OCI-LY1 (cell line): ENCODE results near the gene KATNBL1.
A peak's percentile ranks its signal among the peaks of the same experiment; 100 is the strongest.

ENCODE experiments used
- H2AFZ ChIP-seq: fragments of 200-600 bp; sonication (generic), shearing (Covaris generic); 2 replicates; pipeline ENCODE4 v1.6.0; 2014; ENCODE audit warnings: antibody characterized with exemption, mild to moderate bottlenecking, low read length
- H3F3A ChIP-seq: fragments of 200-600 bp; sonication (generic), shearing (Covaris generic); 2 replicates; pipeline ENCODE4 v1.6.0; 2014; ENCODE audit warnings: mild to moderate bottlenecking, antibody characterized with exemption, low read length, moderate library complexity; ENCODE audit not compliant: insufficient read depth
- H3K27ac ChIP-seq: fragments of 200-600 bp; sonication (generic); 2 replicates; pipeline ENCODE4 v1.5.1; 2014; ENCODE audit warnings: low read length, mixed run types, mild to moderate bottlenecking, low read depth; ENCODE audit not compliant: poor library complexity, severe bottlenecking
- H3K27me3 ChIP-seq: fragments of 200-600 bp; sonication (generic); 2 replicates; pipeline ENCODE4 v1.6.0; 2014; ENCODE audit warnings: antibody characterized with exemption, mild to moderate bottlenecking, low read length, moderate library complexity; ENCODE audit not compliant: insufficient read depth
- H3K36me3 ChIP-seq: fragments of 200-600 bp; sonication (generic); 2 replicates; pipeline ENCODE4 v1.6.1; 2014; ENCODE audit warnings: mild to moderate bottlenecking, antibody characterized with exemption, low read length, moderate library complexity, mixed read lengths; ENCODE audit not compliant: insufficient read depth
- H3K4me1 ChIP-seq: fragments of 200-600 bp; sonication (generic); 2 replicates; pipeline ENCODE4 v1.5.1; 2014; ENCODE audit warnings: mild to moderate bottlenecking, low read length, moderate library complexity; ENCODE audit not compliant: insufficient read depth, severe bottlenecking
- H3K4me2 ChIP-seq: fragments of 200-600 bp; sonication (generic), shearing (Covaris generic); 2 replicates; pipeline ENCODE4 v1.6.1; 2014; ENCODE audit warnings: low read length
- H3K4me3 ChIP-seq: fragments of 200-600 bp; sonication (generic); 2 replicates; pipeline ENCODE4 v1.5.1; 2014; ENCODE audit warnings: low read length, low read depth, mild to moderate bottlenecking, mixed read lengths; ENCODE audit not compliant: poor library complexity, severe bottlenecking
- H3K79me2 ChIP-seq: fragments of 200-600 bp; shearing (Covaris generic); 2 replicates; pipeline ENCODE4 v1.6.1; 2016; ENCODE audit warnings: mixed run types, low read length, mixed read lengths; ENCODE audit not compliant: insufficient read depth
- H3K9ac ChIP-seq: fragments of 200-600 bp; sonication (generic), shearing (Covaris generic); 2 replicates; pipeline ENCODE4 v1.6.1; 2014; ENCODE audit warnings: mild to moderate bottlenecking, low read length, mixed read lengths
- H3K9me2 ChIP-seq: fragments of 200-600 bp; sonication (generic), shearing (Covaris generic); 2 replicates; pipeline ENCODE4 v1.6.1; 2014; ENCODE audit warnings: low read depth, mild to moderate bottlenecking, low read length, mixed read lengths
- H3K9me3 ChIP-seq: fragments of 200-600 bp; shearing (Covaris generic); 2 replicates; pipeline ENCODE4 v1.6.1; 2014; ENCODE audit warnings: low read length, mixed read lengths
- H4K20me1 ChIP-seq: fragments of 200-600 bp; sonication (generic), shearing (Covaris generic); 2 replicates; pipeline ENCODE4 v1.6.0; 2016; ENCODE audit warnings: mild to moderate bottlenecking, low read length; ENCODE audit not compliant: insufficient read depth
- EZH2 ChIP-seq: fragments of 200-600 bp; sonication (generic), shearing (Covaris generic); IDR thresholded peaks from 2 replicates; pipeline ENCODE4 v1.8.0; 2017; ENCODE audit warnings: borderline replicate concordance, mixed run types, mild to moderate bottlenecking, antibody characterized with exemption, low read length, moderate library complexity, mixed read lengths
- TF ChIP-seq, protein P1 (sequence below): fragments of 200-600 bp; sonication (generic), shearing (Covaris generic); IDR thresholded peaks from 2 replicates; pipeline ENCODE4 v1.5.1; 2017; ENCODE audit warnings: mild to moderate bottlenecking, antibody characterized with exemption, low read length, moderate library complexity, mixed read lengths

The KATNBL1 gene

DNA sequence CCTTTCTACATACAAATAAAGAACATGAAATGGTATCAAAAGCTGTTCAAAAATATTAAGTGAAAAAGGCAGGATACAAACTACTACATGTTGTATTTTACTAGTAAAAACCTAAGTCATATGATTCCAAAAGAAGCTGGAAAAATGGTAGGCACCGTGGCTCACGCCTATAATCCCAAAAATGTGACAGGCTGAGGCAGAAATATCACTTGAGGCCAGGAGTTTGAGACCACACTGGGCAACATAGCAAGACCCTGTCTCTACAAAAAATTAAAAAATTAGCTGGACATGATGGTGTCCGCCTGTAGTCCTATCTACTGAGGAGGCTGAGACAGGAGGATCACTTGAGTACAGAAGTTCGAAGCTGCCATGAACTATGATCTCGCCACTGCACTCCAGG is 110.0 kb downstream of the KATNBL1 start:
- no peak overlapping the region for H3K27ac ChIP-seq
- H3K9me2 ChIP-seq, result no peaks in the 10 kb centered on the region
- H3K79me2 ChIP-seq, result peaks cover 42% of the 10 kb centered on the region
- no peaks in the 10 kb centered on the region for H3K27me3 ChIP-seq
- peaks cover 20% of the 10 kb centered on the region for H3K36me3 ChIP-seq
- peaks cover 15% of the 10 kb centered on the region for H3K9me3 ChIP-seq
- H3K4me2 ChIP-seq, result peak overlapping the region; percentile 99
- H2AFZ ChIP-seq, result no peak overlapping the region
- no peaks in the 10 kb centered on the region for H4K20me1 ChIP-seq
- H3F3A ChIP-seq, result no peaks in the 10 kb centered on the region
- TF ChIP-seq, protein P1, sequence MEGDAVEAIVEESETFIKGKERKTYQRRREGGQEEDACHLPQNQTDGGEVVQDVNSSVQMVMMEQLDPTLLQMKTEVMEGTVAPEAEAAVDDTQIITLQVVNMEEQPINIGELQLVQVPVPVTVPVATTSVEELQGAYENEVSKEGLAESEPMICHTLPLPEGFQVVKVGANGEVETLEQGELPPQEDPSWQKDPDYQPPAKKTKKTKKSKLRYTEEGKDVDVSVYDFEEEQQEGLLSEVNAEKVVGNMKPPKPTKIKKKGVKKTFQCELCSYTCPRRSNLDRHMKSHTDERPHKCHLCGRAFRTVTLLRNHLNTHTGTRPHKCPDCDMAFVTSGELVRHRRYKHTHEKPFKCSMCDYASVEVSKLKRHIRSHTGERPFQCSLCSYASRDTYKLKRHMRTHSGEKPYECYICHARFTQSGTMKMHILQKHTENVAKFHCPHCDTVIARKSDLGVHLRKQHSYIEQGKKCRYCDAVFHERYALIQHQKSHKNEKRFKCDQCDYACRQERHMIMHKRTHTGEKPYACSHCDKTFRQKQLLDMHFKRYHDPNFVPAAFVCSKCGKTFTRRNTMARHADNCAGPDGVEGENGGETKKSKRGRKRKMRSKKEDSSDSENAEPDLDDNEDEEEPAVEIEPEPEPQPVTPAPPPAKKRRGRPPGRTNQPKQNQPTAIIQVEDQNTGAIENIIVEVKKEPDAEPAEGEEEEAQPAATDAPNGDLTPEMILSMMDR, result no peak
- no peak for TF ChIP-seq EZH2
- H3K9ac ChIP-seq, result no peak overlapping the region; the same call in 1 of the 2 replicates
- peaks cover 24% of the 10 kb centered on the region for H3K4me1 ChIP-seq
- peak overlapping the region; percentile 97 for H3K4me3 ChIP-seq
